SK-N-MC (cell line): ENCODE results near the gene NDUFS8.

Experiments
- EZH2 ChIP-seq: fragments of 200-600 bp; sonication (generic); IDR thresholded peaks from one replicate; pipeline ENCODE4 v1.6.1; 2017; ENCODE audit warnings: antibody characterized with exemption
- FOXP2 ChIP-seq: optimal IDR thresholded peaks from 2 replicates; pipeline ENCODE3; 2011; ENCODE audit warnings: mild to moderate bottlenecking, moderate library complexity; ENCODE audit not compliant: insufficient read depth; ENCODE audit errors: extremely low read length, control extremely low read depth
- POLR2AphosphoS5 ChIP-seq: IDR thresholded peaks from 2 replicates; pipeline ENCODE4 v1.6.1; 2012; ENCODE audit warnings: mild to moderate bottlenecking, low read depth, low read length, borderline replicate concordance

DNA sequence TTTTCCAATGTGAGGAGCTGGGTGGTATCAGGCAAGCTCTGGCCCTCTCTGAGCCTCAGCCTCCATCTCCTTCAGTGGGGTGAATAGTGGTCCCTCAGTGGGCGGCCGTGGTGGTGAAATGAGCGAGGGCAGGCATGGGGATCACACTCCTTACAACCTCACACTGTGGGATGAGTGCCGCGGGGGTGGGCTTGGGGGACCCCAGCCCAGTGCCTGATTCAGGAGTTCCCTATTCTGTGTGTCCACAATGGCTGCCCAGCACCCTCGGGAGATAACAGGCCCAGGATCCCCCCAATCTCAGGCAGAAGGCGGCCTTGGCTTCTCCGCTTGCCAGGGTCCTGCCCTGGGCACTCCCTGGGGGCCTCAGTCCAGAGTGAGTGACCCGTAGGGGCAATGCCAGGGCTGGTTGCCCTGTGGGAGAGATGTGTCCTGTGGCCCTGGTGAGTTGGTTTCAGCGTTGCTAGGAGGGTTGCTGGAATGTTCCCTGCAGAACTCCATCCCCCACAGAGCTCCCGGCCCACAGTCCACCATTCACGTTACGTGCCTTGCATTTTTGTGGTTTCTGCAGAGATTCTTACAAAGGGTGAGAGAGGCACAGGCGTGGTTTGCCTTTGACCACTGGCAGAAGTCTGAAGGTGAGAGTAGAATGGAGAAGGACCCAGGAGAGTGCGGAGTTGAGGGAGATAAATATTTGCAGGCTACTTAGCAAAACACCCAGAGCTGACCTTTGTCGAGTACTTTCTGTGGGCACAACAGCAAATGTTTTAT lies 17.5 kb upstream of the NDUFS8 start:
- TF ChIP-seq POLR2AphosphoS5 (no peak), EZH2 (no peak), FOXP2 (no peak)
